Astrocyte (in vitro differentiated cells and primary cell): ENCODE measurements around the gene DAPL1.

Source experiments
- CTCF ChIP-seq: IDR thresholded peaks from 2 replicates; pipeline ENCODE4 v1.5.1; 2011; ENCODE audit warnings: low read depth, mild to moderate bottlenecking, inconsistent platforms, low read length, moderate library complexity; ENCODE audit not compliant: insufficient read depth
- EZH2 ChIP-seq: IDR thresholded peaks from 2 replicates; pipeline ENCODE4 v1.6.1; 2012; ENCODE audit warnings: mild to moderate bottlenecking, low read length, inconsistent platforms; ENCODE audit not compliant: insufficient read depth

- TF ChIP-seq CTCF = no peak
- TF ChIP-seq EZH2 = no peak
These were observed 20.0 kb downstream of the DAPL1 start for GRCh38 chr2:158815166-158815565.
